ENCODE results near the gene PRDM2. TPM values are rescaled to one million over a fixed set of nuclear protein-coding genes. Genes with fewer than 3 reads are reported as not detected.

Gene PRDM2
- total RNA-seq, 1 experiment from 2014 or later: 36.0 TPM

DNA sequence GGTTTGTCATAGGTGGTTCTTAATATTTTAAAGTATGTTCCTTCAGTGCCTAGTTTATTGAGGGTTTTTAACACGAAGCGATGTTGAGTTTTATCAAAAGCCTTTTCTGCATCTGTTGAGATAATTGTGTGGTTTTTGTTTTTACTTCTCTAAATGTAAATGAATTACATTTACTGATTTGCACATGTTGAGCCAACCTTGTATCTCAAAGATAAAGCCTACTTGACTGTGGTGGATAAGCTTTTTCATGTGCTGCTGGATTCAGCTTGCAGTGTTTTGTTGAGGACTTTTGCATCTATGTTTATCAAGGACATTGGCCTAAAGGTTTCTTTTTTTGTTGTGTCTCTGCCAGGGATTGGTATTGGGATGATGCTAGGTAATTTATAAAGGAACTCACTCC, 142.5 kb downstream of the PRDM2 start:
- H3K9me2 ChIP-seq (replicated peaks; ENCODE audit: insufficient read depth, low read length): no peaks in the 10 kb centered on the region
- H2AFZ ChIP-seq (ENCODE audit: low read length): no peak overlapping the region
- H3K27ac ChIP-seq (ENCODE audit: low read length): no peak overlapping the region
- H3K4me1 ChIP-seq (ENCODE audit: low read length): no peaks in the 10 kb centered on the region
- no peaks in the 10 kb centered on the region for H3K36me3 ChIP-seq (ENCODE audit: insufficient read depth, low read length)
- no peak overlapping the region for H3K4me3 ChIP-seq (ENCODE audit: low read length)
- no peak overlapping the region for H3K9ac ChIP-seq (ENCODE audit: low read length)
- H3K9me3 ChIP-seq (ENCODE audit: low read length): no peaks in the 10 kb centered on the region
- H4K20me1 ChIP-seq (ENCODE audit: insufficient read depth, low read depth, low read length): no peaks in the 10 kb centered on the region
- H3K4me2 ChIP-seq (ENCODE audit: low read depth, low read length, poor library complexity, severe bottlenecking): no peak overlapping the region
- no peaks in the 10 kb centered on the region for H3K27me3 ChIP-seq (ENCODE audit: low read length)
- no peaks in the 10 kb centered on the region for H3K79me2 ChIP-seq (ENCODE audit: low read length)
- DNase-seq: no peak

DNA sequence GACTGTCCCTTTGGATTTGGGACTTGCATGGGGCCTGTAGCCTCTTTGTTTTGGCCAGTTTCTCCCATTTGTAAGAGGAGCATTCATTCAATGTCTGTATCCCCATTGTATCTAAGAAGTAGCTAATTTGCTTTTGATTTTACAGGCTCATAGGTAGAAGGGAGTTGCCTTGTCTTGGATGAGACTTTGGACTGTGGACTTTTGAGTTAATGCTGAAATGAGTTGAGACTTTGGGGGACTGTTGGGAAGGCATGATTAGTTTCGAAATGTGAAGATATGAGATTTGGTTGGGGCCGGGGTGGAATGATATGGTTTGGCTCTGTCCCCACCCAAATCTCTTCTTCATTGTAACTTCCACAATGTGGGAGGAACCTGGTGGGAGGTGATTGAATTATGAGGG, 151.7 kb downstream of the PRDM2 start:
- DNase-seq: no peak
- Histone ChIP-seq H3K9me2 (replicated peaks; ENCODE audit: insufficient read depth, low read length) (no peaks in the 10 kb centered on the region), H3K9ac (ENCODE audit: low read length) (no peak overlapping the region), H4K20me1 (ENCODE audit: insufficient read depth, low read depth, low read length) (no peaks in the 10 kb centered on the region), H3K4me1 (ENCODE audit: low read length) (peaks cover 9% of the 10 kb centered on the region), H3K36me3 (ENCODE audit: insufficient read depth, low read length) (no peaks in the 10 kb centered on the region), H2AFZ (ENCODE audit: low read length) (no peak overlapping the region), H3K4me3 (ENCODE audit: low read length) (no peak overlapping the region), H3K4me2 (ENCODE audit: low read depth, low read length, poor library complexity, severe bottlenecking) (no peak overlapping the region), H3K27me3 (ENCODE audit: low read length) (no peaks in the 10 kb centered on the region), H3K27ac (ENCODE audit: low read length) (no peak overlapping the region), H3K79me2 (ENCODE audit: low read length) (no peaks in the 10 kb centered on the region), H3K9me3 (ENCODE audit: low read length) (no peaks in the 10 kb centered on the region)

DNA sequence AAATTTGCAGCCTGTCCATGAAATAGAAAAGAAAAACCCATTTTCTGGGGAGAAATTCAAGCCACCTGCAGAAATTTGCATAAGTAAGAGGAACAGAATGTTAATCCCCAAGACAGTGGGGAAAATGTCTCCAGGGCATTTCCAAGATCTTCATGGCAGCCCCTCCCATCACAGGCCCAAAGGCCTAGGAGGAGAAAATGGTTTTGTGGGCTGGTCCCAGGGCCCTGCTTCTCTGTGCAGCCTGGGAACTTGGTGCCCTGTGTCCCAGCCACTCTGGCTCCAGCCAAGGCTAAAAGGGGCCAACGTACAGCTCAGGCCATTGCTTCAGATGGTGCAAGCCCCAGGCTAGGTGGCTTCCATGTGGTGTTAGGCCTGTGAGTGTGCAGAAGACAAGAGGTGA, 155.6 kb downstream of the PRDM2 start:
- no peak overlapping the region for H3K4me3 ChIP-seq (ENCODE audit: low read length)
- H3K27ac ChIP-seq (ENCODE audit: low read length): no peak overlapping the region
- H4K20me1 ChIP-seq (ENCODE audit: insufficient read depth, low read depth, low read length): no peaks in the 10 kb centered on the region
- H3K36me3 ChIP-seq (ENCODE audit: insufficient read depth, low read length): no peaks in the 10 kb centered on the region
- no peaks in the 10 kb centered on the region for H3K79me2 ChIP-seq (ENCODE audit: low read length)
- no peaks in the 10 kb centered on the region for H3K27me3 ChIP-seq (ENCODE audit: low read length)
- H3K4me1 ChIP-seq (ENCODE audit: low read length): peaks cover 1% of the 10 kb centered on the region
- no peaks in the 10 kb centered on the region for H3K9me2 ChIP-seq (replicated peaks; ENCODE audit: insufficient read depth, low read length)
- no peak for DNase-seq
- H3K4me2 ChIP-seq (ENCODE audit: low read depth, low read length, poor library complexity, severe bottlenecking): no peak overlapping the region
- no peaks in the 10 kb centered on the region for H3K9me3 ChIP-seq (ENCODE audit: low read length)
- no peak overlapping the region for H2AFZ ChIP-seq (ENCODE audit: low read length)
- H3K9ac ChIP-seq (ENCODE audit: low read length): no peak overlapping the region

DNA sequence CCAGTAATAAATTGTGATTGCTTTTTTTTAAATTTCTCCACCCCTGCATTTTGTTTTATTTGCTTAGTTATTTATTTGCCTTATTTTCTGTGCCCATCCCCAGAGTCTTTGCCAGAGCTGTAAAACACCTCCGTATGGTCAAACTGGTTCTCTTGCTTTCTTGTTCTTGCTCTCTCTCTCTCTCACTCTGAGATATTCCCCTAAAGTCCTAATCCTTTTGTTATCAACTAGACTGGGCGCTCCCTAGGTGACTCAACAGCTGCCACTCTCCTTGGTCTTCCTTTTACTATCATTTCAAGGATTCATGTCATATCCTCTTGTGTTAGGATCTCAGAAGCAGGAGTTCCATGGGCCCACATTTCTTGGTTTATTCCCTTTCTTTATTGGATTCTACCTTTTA, 160.0 kb downstream of the PRDM2 start:
- Histone ChIP-seq H3K9me2 (replicated peaks; ENCODE audit: insufficient read depth, low read length) (no peaks in the 10 kb centered on the region), H2AFZ (ENCODE audit: low read length) (no peak overlapping the region), H3K4me2 (ENCODE audit: low read depth, low read length, poor library complexity, severe bottlenecking) (no peak overlapping the region), H3K36me3 (ENCODE audit: insufficient read depth, low read length) (no peaks in the 10 kb centered on the region), H3K27me3 (ENCODE audit: low read length) (no peaks in the 10 kb centered on the region), H3K4me3 (ENCODE audit: low read length) (no peak overlapping the region), H3K79me2 (ENCODE audit: low read length) (no peaks in the 10 kb centered on the region), H4K20me1 (ENCODE audit: insufficient read depth, low read depth, low read length) (no peaks in the 10 kb centered on the region), H3K4me1 (ENCODE audit: low read length) (no peaks in the 10 kb centered on the region), H3K9ac (ENCODE audit: low read length) (no peak overlapping the region), H3K27ac (ENCODE audit: low read length) (no peak overlapping the region), H3K9me3 (ENCODE audit: low read length) (no peaks in the 10 kb centered on the region)
- no peak for DNase-seq

DNA sequence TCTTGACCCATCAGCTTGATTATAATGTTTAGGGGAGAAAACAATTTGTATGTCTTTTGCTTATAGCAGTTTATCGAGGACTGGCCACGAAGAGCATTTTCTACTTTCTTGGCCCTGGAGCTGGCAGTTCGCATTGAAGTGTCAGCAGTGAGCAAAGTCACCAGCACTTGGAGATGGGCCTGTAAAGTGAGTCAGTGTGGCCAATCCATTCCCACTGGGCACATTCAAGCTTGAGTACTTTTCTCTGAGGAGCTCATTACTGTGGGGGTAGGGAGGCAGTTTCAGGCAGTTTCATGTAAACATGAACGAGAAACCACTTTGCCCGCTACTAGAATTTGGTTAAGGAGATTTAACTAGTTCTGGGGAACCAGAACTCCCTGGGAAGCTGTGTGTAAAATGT, 164.8 kb downstream of the PRDM2 start:
- Histone ChIP-seq H3K9me2 (replicated peaks; ENCODE audit: insufficient read depth, low read length) (no peaks in the 10 kb centered on the region), H3K27me3 (ENCODE audit: low read length) (no peaks in the 10 kb centered on the region), H3K9me3 (ENCODE audit: low read length) (no peaks in the 10 kb centered on the region), H3K79me2 (ENCODE audit: low read length) (no peaks in the 10 kb centered on the region), H3K9ac (ENCODE audit: low read length) (no peak overlapping the region), H2AFZ (ENCODE audit: low read length) (no peak overlapping the region), H3K4me2 (ENCODE audit: low read depth, low read length, poor library complexity, severe bottlenecking) (no peak overlapping the region), H3K27ac (ENCODE audit: low read length) (no peak overlapping the region), H3K4me1 (ENCODE audit: low read length) (no peaks in the 10 kb centered on the region), H3K36me3 (ENCODE audit: insufficient read depth, low read length) (no peaks in the 10 kb centered on the region), H3K4me3 (ENCODE audit: low read length) (no peak overlapping the region), H4K20me1 (ENCODE audit: insufficient read depth, low read depth, low read length) (no peaks in the 10 kb centered on the region)
- no peak for DNase-seq

DNA sequence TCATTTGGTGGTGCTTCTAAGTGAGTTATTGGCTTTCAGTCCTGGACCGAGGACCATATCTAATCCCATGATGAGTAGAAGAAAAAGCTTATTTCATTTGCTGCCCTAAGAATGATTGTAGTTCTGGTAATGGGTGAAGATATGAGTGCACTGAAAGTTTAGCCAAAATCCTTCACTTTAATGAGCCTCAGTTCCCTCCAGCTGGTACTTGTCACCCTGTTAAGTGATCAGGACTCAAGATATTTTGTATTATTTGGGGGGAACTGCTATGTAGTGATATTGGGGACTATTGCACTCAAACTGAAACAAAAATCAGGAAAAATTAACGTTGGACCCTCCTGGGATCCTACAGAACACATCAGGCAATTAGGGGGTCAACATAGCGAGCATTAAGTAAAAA, 165.9 kb downstream of the PRDM2 start:
- Histone ChIP-seq H4K20me1 (ENCODE audit: insufficient read depth, low read depth, low read length) (no peaks in the 10 kb centered on the region), H3K9me3 (ENCODE audit: low read length) (no peaks in the 10 kb centered on the region), H3K9me2 (replicated peaks; ENCODE audit: insufficient read depth, low read length) (no peaks in the 10 kb centered on the region), H3K4me2 (ENCODE audit: low read depth, low read length, poor library complexity, severe bottlenecking) (no peak overlapping the region), H3K27me3 (ENCODE audit: low read length) (no peaks in the 10 kb centered on the region), H3K36me3 (ENCODE audit: insufficient read depth, low read length) (no peaks in the 10 kb centered on the region), H3K79me2 (ENCODE audit: low read length) (no peaks in the 10 kb centered on the region), H3K4me3 (ENCODE audit: low read length) (no peak overlapping the region), H3K27ac (ENCODE audit: low read length) (no peak overlapping the region), H2AFZ (ENCODE audit: low read length) (no peak overlapping the region), H3K4me1 (ENCODE audit: low read length) (no peaks in the 10 kb centered on the region), H3K9ac (ENCODE audit: low read length) (no peak overlapping the region)
- DNase-seq: no peak

DNA sequence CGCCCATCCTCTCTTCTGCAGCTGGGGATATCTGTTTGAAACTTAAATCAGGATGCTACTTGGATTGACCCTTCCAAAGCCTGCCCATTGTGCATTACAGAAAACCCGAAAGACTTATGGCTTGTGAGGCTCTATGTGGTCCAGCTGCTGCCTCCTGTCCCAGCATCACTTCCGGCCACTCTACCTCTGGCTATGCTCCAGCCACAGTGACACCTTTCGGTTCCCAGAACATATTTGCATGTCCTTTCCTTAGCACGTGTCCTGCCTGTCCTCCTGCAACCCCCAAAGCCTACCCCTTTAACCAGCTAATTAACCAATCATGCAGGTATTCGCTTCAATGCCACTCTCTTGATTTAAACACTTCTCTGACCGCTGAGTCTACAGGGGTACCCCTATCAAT, 167.6 kb downstream of the PRDM2 start:
- no peak overlapping the region for H3K27ac ChIP-seq (ENCODE audit: low read length)

DNA sequence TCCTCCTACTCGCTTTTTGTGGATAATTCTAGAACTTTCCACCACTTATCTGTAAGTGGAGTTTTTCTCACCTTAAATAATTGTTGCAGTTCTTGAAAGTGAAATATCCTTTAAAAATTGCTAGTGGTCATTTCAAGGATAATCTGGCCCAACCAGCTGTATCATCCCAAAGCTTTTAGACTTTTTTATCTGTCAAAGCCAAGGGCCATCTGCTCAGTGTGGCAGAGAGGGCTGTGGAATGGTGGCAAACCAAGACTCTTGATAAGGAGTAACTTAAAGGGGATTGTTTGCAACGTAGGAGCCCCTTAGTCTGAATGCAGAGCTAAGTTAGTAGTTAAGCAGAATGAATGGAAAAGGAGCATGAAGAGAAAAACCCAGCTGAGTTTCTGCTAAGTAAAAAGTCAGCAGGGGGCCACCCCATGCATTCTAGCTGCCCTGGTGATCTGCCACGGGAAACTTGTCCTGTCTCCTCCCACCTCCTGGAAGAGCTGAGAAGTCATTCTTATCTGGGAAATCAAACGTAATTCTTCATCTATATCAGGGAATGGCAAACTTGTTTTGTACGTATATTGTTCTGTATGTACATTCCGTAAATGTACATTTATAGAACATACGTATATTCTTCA, 169.3 kb downstream of the PRDM2 start:
- H4K20me1 ChIP-seq (ENCODE audit: insufficient read depth, low read depth, low read length): no peaks in the 10 kb centered on the region
- H3K4me1 ChIP-seq (ENCODE audit: low read length): no peaks in the 10 kb centered on the region
- H3K27ac ChIP-seq (ENCODE audit: low read length): no peak overlapping the region
- H3K9me3 ChIP-seq (ENCODE audit: low read length): no peaks in the 10 kb centered on the region
- H3K27me3 ChIP-seq (ENCODE audit: low read length): no peaks in the 10 kb centered on the region
- no peak overlapping the region for H2AFZ ChIP-seq (ENCODE audit: low read length)
- H3K36me3 ChIP-seq (ENCODE audit: insufficient read depth, low read length): no peaks in the 10 kb centered on the region
- no peaks in the 10 kb centered on the region for H3K79me2 ChIP-seq (ENCODE audit: low read length)
- no peak overlapping the region for H3K4me3 ChIP-seq (ENCODE audit: low read length)
- no peak for DNase-seq
- no peak overlapping the region for H3K9ac ChIP-seq (ENCODE audit: low read length)
- no peak overlapping the region for H3K4me2 ChIP-seq (ENCODE audit: low read depth, low read length, poor library complexity, severe bottlenecking)
- H3K9me2 ChIP-seq (replicated peaks; ENCODE audit: insufficient read depth, low read length): no peaks in the 10 kb centered on the region

More for the DNA sequence above, 167.6 kb downstream of the PRDM2 start:
- H3K36me3 ChIP-seq (ENCODE audit: insufficient read depth, low read length): no peaks in the 10 kb centered on the region
- H3K4me2 ChIP-seq (ENCODE audit: low read depth, low read length, poor library complexity, severe bottlenecking): no peak overlapping the region
- no peaks in the 10 kb centered on the region for H3K9me3 ChIP-seq (ENCODE audit: low read length)
- H4K20me1 ChIP-seq (ENCODE audit: insufficient read depth, low read depth, low read length): no peaks in the 10 kb centered on the region
- H3K27me3 ChIP-seq (ENCODE audit: low read length): no peaks in the 10 kb centered on the region
- H3K4me1 ChIP-seq (ENCODE audit: low read length): no peaks in the 10 kb centered on the region
- no peaks in the 10 kb centered on the region for H3K9me2 ChIP-seq (replicated peaks; ENCODE audit: insufficient read depth, low read length)
- no peak overlapping the region for H3K9ac ChIP-seq (ENCODE audit: low read length)
- no peak for DNase-seq
- H3K79me2 ChIP-seq (ENCODE audit: low read length): no peaks in the 10 kb centered on the region
- no peak overlapping the region for H2AFZ ChIP-seq (ENCODE audit: low read length)
- no peak overlapping the region for H3K4me3 ChIP-seq (ENCODE audit: low read length)

DNA sequence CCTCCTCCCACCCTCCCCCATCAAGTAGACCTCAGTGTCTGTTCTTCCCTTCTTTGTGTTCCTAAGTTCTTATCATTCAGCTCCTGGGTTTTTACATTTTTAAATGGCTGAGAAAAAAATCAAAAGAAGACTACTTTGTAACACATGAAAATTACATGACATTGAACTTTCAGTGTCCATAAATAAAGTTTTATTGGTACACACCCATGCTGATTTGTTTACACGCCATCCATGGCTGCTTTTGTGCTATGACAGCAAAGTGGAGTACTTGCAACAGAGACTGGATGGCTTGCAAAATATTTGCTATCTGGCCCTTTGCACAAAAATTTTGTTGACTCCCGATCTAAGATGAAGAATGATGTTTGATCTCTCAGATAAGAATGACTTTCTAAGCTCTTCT, 171.4 kb downstream of the PRDM2 start:
- H3K4me1 ChIP-seq (ENCODE audit: low read length): no peaks in the 10 kb centered on the region
- no peaks in the 10 kb centered on the region for H3K36me3 ChIP-seq (ENCODE audit: insufficient read depth, low read length)
- no peak overlapping the region for H3K9ac ChIP-seq (ENCODE audit: low read length)
- H2AFZ ChIP-seq (ENCODE audit: low read length): no peak overlapping the region
- H3K27me3 ChIP-seq (ENCODE audit: low read length): no peaks in the 10 kb centered on the region
- no peak overlapping the region for H3K4me2 ChIP-seq (ENCODE audit: low read depth, low read length, poor library complexity, severe bottlenecking)
- H4K20me1 ChIP-seq (ENCODE audit: insufficient read depth, low read depth, low read length): no peaks in the 10 kb centered on the region
- no peaks in the 10 kb centered on the region for H3K79me2 ChIP-seq (ENCODE audit: low read length)
- H3K9me2 ChIP-seq (replicated peaks; ENCODE audit: insufficient read depth, low read length): no peaks in the 10 kb centered on the region
- H3K4me3 ChIP-seq (ENCODE audit: low read length): no peak overlapping the region
- no peak overlapping the region for H3K27ac ChIP-seq (ENCODE audit: low read length)
- H3K9me3 ChIP-seq (ENCODE audit: low read length): no peaks in the 10 kb centered on the region
- no peak for DNase-seq

All from Karpas-422 (cell line).